K562 (cell line): Measurements from ENCODE around the gene NCDN.

Experiments used
- EHMT2 ChIP-seq: fragments of 450-650 bp; IDR thresholded peaks from 2 replicates; pipeline ENCODE4 v1.6.1; 2018; ENCODE audit warnings: antibody characterized with exemption
- FOXJ3 ChIP-seq: sonication (generic); formaldehyde crosslinking; IDR thresholded peaks from 2 replicates; pipeline ENCODE4 v1.4.0; 2020; ENCODE audit warnings: mild to moderate bottlenecking, missing genetic modification reagents
- JUNB ChIP-seq: fragments of 450-650 bp; formaldehyde crosslinking; conservative IDR thresholded peaks from 2 replicates; pipeline ENCODE4 v1.4.0; 2020; ENCODE audit warnings: mild to moderate bottlenecking
- POLR3G ChIP-seq: IDR thresholded peaks from 2 replicates; pipeline ENCODE4 v1.6.1; 2011; ENCODE audit not compliant: insufficient read length, insufficient replicate concordance; ENCODE audit errors: extremely low read depth
- RAD21 ChIP-seq, 2 experiments: fragments of 250-450 bp in 1 of 2; fragments of 450-650 bp in 1 of 2; sonication (Bioruptor Pico) in 1 of 2; formaldehyde crosslinking in 1 of 2; IDR thresholded peaks in 1 of 2; conservative IDR thresholded peaks in 1 of 2; 2 replicates each; pipeline versions ENCODE4 v1.4.0 to v1.8.0; 2020 to 2022; ENCODE audit warnings: mild to moderate bottlenecking in 2 of 2, moderate library complexity in 1 of 2
- ZNF311 ChIP-seq: fragments of 250-450 bp; sonication (Bioruptor Pico); IDR thresholded peaks from 2 replicates; pipeline ENCODE4 v1.4.0; 2020; ENCODE audit warnings: mild to moderate bottlenecking, moderate library complexity
- TF ChIP-seq, protein P1 (sequence below), 3 experiments: IDR thresholded peaks in 2 of 3; conservative IDR thresholded peaks in 1 of 3; 2 replicates each; pipeline ENCODE4 v1.5.1; 2011 to 2012; ENCODE audit warnings: low read length in 3 of 3, mild to moderate bottlenecking in 3 of 3, control low read depth in 2 of 3, improper control_type of control experiment in 1 of 3, inconsistent platforms in 1 of 3, low read depth in 1 of 3, mixed read lengths in 1 of 3, moderate library complexity in 1 of 3; ENCODE audit not compliant: insufficient read depth in 2 of 3
- TF ChIP-seq, protein P2 (sequence below): IDR thresholded peaks from 3 replicates; pipeline ENCODE4 v1.6.1; 2011; ENCODE audit warnings: borderline replicate concordance, mild to moderate bottlenecking; ENCODE audit not compliant: insufficient read length, insufficient read depth
- TF ChIP-seq, protein P3 (sequence below): fragments of 250-450 bp; sonication (Bioruptor Pico); IDR thresholded peaks from 2 replicates; pipeline ENCODE4 v1.5.0; 2020; ENCODE audit warnings: mild to moderate bottlenecking, borderline replicate concordance
- TF ChIP-seq, protein P4 (sequence below): fragments of 250-450 bp; sonication (Bioruptor Pico); IDR thresholded peaks from 2 replicates; pipeline ENCODE4 v1.5.0; 2021
- TF ChIP-seq, protein P5 (sequence below): fragments of 450-650 bp; IDR thresholded peaks from 2 replicates; pipeline ENCODE4 v1.7.1; 2018; ENCODE audit warnings: mild to moderate bottlenecking, low read depth; ENCODE audit not compliant: partially characterized antibody

DNA sequence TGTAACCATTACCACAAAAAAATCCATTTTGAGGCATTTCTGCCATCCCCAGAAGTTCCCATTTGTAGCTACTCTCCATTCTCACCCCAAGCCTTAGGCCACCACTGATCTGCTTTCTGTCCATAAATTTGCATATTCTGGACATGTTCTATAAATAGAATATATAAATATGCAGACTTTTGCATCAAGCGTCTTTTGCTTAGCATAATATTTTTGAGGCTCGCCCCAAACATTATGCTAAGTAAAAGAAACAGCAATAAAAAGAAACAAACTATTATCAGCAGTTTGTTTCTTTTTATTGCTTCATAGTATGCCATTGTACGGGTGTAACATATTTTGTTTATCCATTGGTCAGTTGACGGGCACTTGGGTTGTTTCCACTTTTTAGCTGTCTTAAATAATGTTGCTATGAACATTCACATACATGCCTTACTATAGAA lies 23.4 kb downstream of the NCDN start:
- TF ChIP-seq EHMT2 (no peak), POLR3G (no peak), FOXJ3 (CRISPR knock-in tag) (no peak), RAD21 (CRISPR knock-in tag; conservative IDR thresholded peaks at IDR 0.05 in 1 of 2, IDR thresholded peaks at IDR 0.05 in 1 of 2) (no peak), JUNB (CRISPR knock-in tag) (no peak), ZNF311 (CRISPR knock-in tag) (no peak)
- TF ChIP-seq, protein P1, sequence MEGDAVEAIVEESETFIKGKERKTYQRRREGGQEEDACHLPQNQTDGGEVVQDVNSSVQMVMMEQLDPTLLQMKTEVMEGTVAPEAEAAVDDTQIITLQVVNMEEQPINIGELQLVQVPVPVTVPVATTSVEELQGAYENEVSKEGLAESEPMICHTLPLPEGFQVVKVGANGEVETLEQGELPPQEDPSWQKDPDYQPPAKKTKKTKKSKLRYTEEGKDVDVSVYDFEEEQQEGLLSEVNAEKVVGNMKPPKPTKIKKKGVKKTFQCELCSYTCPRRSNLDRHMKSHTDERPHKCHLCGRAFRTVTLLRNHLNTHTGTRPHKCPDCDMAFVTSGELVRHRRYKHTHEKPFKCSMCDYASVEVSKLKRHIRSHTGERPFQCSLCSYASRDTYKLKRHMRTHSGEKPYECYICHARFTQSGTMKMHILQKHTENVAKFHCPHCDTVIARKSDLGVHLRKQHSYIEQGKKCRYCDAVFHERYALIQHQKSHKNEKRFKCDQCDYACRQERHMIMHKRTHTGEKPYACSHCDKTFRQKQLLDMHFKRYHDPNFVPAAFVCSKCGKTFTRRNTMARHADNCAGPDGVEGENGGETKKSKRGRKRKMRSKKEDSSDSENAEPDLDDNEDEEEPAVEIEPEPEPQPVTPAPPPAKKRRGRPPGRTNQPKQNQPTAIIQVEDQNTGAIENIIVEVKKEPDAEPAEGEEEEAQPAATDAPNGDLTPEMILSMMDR (IDR thresholded peaks at IDR 0.05 in 2 of 3, conservative IDR thresholded peaks at IDR 0.05 in 1 of 3; ENCODE audit: insufficient read depth in 2 of 3, low read depth in 1 of 3, low read length in 3 of 3) = no peak
- TF ChIP-seq, protein P2, sequence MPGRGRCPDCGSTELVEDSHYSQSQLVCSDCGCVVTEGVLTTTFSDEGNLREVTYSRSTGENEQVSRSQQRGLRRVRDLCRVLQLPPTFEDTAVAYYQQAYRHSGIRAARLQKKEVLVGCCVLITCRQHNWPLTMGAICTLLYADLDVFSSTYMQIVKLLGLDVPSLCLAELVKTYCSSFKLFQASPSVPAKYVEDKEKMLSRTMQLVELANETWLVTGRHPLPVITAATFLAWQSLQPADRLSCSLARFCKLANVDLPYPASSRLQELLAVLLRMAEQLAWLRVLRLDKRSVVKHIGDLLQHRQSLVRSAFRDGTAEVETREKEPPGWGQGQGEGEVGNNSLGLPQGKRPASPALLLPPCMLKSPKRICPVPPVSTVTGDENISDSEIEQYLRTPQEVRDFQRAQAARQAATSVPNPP = no peak
- TF ChIP-seq, protein P3, sequence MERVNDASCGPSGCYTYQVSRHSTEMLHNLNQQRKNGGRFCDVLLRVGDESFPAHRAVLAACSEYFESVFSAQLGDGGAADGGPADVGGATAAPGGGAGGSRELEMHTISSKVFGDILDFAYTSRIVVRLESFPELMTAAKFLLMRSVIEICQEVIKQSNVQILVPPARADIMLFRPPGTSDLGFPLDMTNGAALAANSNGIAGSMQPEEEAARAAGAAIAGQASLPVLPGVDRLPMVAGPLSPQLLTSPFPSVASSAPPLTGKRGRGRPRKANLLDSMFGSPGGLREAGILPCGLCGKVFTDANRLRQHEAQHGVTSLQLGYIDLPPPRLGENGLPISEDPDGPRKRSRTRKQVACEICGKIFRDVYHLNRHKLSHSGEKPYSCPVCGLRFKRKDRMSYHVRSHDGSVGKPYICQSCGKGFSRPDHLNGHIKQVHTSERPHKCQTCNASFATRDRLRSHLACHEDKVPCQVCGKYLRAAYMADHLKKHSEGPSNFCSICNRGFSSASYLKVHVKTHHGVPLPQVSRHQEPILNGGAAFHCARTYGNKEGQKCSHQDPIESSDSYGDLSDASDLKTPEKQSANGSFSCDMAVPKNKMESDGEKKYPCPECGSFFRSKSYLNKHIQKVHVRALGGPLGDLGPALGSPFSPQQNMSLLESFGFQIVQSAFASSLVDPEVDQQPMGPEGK = no peak
- TF ChIP-seq, protein P4, sequence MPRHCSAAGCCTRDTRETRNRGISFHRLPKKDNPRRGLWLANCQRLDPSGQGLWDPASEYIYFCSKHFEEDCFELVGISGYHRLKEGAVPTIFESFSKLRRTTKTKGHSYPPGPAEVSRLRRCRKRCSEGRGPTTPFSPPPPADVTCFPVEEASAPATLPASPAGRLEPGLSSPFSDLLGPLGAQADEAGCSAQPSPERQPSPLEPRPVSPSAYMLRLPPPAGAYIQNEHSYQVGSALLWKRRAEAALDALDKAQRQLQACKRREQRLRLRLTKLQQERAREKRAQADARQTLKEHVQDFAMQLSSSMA = no peak
- TF ChIP-seq, protein P5, sequence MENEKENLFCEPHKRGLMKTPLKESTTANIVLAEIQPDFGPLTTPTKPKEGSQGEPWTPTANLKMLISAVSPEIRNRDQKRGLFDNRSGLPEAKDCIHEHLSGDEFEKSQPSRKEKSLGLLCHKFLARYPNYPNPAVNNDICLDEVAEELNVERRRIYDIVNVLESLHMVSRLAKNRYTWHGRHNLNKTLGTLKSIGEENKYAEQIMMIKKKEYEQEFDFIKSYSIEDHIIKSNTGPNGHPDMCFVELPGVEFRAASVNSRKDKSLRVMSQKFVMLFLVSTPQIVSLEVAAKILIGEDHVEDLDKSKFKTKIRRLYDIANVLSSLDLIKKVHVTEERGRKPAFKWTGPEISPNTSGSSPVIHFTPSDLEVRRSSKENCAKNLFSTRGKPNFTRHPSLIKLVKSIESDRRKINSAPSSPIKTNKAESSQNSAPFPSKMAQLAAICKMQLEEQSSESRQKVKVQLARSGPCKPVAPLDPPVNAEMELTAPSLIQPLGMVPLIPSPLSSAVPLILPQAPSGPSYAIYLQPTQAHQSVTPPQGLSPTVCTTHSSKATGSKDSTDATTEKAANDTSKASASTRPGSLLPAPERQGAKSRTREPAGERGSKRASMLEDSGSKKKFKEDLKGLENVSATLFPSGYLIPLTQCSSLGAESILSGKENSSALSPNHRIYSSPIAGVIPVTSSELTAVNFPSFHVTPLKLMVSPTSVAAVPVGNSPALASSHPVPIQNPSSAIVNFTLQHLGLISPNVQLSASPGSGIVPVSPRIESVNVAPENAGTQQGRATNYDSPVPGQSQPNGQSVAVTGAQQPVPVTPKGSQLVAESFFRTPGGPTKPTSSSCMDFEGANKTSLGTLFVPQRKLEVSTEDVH = no peak
